Ectodermal cell (in vitro differentiated cells): Measurements from ENCODE around the gene ECT2.

Experiments used
- H3K27ac ChIP-seq: 2 replicates; pipeline ENCODE4 v1.7.0; 2013; ENCODE audit warnings: mild to moderate bottlenecking, low read depth, low read length; ENCODE audit not compliant: insufficient read depth, poor library complexity, severe bottlenecking
- H3K27me3 ChIP-seq: 2 replicates; pipeline ENCODE4 v1.7.0; 2013; ENCODE audit warnings: mild to moderate bottlenecking, low read length; ENCODE audit not compliant: insufficient read depth, control insufficient read depth, poor library complexity, severe bottlenecking
- H3K36me3 ChIP-seq: one replicate; pipeline ENCODE4 v1.7.0; 2013; ENCODE audit warnings: low read length; ENCODE audit not compliant: control insufficient read depth, insufficient read depth
- H3K4me1 ChIP-seq: one replicate; pipeline ENCODE4 v1.7.0; 2013; ENCODE audit warnings: low read length; ENCODE audit not compliant: control insufficient read depth, insufficient read depth
- H3K4me3 ChIP-seq: 2 replicates; pipeline ENCODE4 v1.7.0; 2013; ENCODE audit warnings: low read depth, low read length, control low read depth; ENCODE audit not compliant: insufficient read depth
- H3K9me3 ChIP-seq: 2 replicates; pipeline ENCODE4 v1.7.0; 2013; ENCODE audit warnings: mild to moderate bottlenecking, low read length, moderate library complexity; ENCODE audit not compliant: control insufficient read depth
- WGBS, 2 experiments: methylation state at CpG; one replicate each; pipeline ENCODE4 v1.1.7; 2013; ENCODE audit warnings: missing lambda C conversion rate in 2 of 2; 5-methylcytosine and 5-hydroxymethylcytosine counted together

Gene ECT2

DNA sequence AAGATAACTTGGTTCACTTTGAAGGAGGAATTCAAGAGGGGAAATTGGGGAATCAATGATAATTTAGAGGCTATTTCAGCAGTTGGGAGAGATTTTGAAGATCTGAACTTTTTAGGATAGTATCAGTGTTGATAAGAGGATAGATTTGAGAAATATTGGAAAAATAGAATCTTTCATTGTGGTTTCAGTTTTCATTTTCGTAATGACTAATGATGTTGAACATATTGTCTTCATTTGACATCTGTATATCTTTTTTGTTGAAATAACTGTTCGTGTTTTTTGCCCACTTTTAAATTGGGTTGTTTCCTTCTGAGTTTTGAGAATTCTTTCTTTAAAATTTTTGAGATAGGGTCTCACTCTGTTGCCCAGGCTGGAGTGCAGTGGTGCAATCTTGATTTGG lies 21.1 kb downstream of the ECT2 start:
- H3K27me3 ChIP-seq: no peaks in the 10 kb centered on the region
- no peak overlapping the region for H3K27ac ChIP-seq
- H3K4me1 ChIP-seq: no peaks in the 10 kb centered on the region
- H3K4me3 ChIP-seq: no peak overlapping the region
- WGBS, 2 experiments: 97 to 100% methylated on average over 2 of the region's 2 CpGs
- no peaks in the 10 kb centered on the region for H3K9me3 ChIP-seq
- H3K36me3 ChIP-seq: peaks cover 48% of the 10 kb centered on the region

DNA sequence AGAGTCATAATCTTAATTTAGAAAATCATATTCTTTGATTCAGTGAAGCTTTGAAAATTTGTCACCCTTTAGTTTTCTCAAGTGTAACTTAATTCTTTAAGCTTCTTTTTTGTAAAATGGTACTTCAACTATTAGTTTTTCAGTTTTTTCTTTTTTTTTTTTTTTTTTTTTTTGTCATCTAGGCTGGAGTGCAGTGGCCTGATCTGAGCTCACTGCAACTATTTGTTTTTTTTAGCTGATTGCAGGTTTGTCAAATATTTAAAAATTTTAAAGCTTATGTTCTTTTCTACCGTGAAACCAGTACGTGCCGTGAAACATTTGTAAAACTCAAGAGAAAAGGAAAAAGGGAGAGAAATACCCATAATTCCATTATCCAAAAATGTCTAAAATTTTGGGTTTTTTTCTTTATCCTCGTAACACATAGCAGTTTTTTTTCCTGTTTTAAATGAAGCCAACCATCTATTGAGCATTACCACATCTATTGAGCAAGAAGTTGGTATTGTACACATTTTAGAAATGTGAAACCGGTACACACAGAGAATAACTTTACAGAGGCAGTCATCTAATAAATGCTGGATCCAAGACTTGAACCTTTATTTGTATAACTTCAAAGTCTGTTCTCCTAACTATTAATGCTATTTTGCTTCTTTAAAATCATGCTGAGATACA lies 25.7 kb downstream of the ECT2 start:
- Histone ChIP-seq H3K27me3 (no peaks in the 10 kb centered on the region), H3K27ac (no peak overlapping the region), H3K4me1 (no peaks in the 10 kb centered on the region), H3K9me3 (no peaks in the 10 kb centered on the region), H3K36me3 (peaks cover 34% of the 10 kb centered on the region), H3K4me3 (no peak overlapping the region)
- 65 to 93% methylated on average over 3 to 5 of the region's 5 CpGs for WGBS, 2 experiments

DNA sequence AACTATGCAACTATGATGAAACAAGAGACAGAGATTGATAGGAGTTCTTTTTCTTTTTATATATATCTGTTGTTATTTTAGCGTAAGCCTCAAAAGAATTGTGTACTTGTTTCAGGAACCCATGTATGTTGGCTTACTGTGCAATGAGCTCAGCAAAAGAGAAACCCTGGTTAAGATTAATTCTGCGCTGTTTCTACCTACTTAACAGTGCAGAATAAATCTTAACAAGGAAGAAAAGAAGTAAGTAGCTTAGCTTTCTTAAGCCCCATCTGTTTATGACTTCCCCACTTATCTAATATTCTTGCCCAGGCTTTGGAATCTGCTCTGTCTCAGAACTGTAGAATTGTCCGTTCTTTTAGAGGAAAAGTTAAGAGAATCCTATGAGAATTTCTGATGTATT lies 27.4 kb downstream of the ECT2 start:
- H3K27me3 ChIP-seq: no peaks in the 10 kb centered on the region
- H3K9me3 ChIP-seq: no peaks in the 10 kb centered on the region
- no peaks in the 10 kb centered on the region for H3K4me1 ChIP-seq
- no peak overlapping the region for H3K4me3 ChIP-seq
- peaks cover 23% of the 10 kb centered on the region for H3K36me3 ChIP-seq
- no peak overlapping the region for H3K27ac ChIP-seq
- WGBS, 2 experiments: 98 to 100% methylated on average over 3 of the region's 3 CpGs

DNA sequence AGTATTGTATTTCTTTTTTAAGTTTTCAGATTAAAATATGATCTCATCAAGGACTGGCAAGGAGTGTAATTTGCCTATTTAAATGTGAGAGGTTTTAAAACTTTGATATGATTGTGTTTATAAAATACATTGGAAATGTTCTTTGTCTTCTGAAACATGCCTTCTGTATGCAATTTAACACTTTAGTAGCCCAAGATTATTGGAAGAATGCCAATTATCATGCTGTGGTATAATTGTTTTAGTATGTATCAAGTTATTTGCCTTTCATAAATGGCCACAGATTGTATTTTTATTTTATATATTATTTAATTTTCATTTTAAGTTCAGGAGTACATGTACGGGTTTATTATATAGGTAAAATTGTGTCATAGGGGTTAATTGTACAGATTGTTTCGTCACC lies 31.7 kb downstream of the ECT2 start:
- no peaks in the 10 kb centered on the region for H3K27me3 ChIP-seq
- H3K4me3 ChIP-seq: no peak overlapping the region
- H3K27ac ChIP-seq: no peak overlapping the region
- no peaks in the 10 kb centered on the region for H3K9me3 ChIP-seq
- H3K4me1 ChIP-seq: no peaks in the 10 kb centered on the region
- WGBS, 2 experiments: 96% methylated on average over 2 of the region's 2 CpGs; no CpG with 5 or more reads in 1 of the 2 experiments
- peaks cover 13% of the 10 kb centered on the region for H3K36me3 ChIP-seq

DNA sequence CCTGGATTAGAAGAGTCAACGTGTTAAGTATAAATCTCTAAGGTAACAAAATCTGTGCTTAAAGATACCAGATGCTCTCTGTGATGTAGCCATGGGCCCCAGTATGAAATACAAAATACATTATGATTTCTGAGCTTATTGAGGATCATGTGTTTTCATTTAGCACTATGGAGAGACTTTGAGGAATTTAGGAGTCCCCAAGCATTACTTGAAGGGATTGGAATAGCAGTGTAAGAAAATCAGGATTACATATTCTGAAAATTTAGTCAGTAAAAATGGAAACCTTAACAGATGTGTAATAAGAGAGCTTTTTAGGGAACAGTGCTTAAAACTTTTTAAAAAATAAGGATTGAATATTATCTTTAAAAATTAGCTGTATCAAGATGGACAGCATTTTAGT lies 35.5 kb downstream of the ECT2 start:
- Histone ChIP-seq H3K4me3 (no peak overlapping the region), H3K27me3 (no peaks in the 10 kb centered on the region), H3K36me3 (peaks cover 22% of the 10 kb centered on the region), H3K4me1 (no peaks in the 10 kb centered on the region), H3K9me3 (no peaks in the 10 kb centered on the region), H3K27ac (no peak overlapping the region)
- 95 to 100% methylated on average over 1 of the region's 1 CpG for WGBS, 2 experiments

DNA sequence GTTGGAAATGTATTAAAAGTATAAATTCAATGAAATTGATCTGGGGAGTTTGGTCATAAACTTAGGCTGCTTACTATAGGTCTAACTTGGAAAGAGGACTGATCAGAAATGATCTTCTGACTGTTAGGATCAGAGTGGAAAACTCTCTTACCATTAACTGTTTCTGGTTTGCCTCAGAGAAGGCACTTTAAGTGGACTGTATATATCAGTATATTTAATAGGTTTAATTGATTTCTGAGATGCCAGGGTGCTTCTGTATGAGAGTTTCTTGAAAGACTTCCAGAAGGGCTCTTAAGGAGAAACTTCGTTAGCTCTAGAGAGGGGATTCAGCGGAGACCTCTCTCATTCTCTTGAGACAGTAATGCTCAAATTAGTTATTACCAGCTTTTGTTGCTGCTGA lies 36.5 kb downstream of the ECT2 start:
- H3K9me3 ChIP-seq: no peaks in the 10 kb centered on the region
- H3K27me3 ChIP-seq: no peaks in the 10 kb centered on the region
- H3K27ac ChIP-seq: no peak overlapping the region
- H3K4me1 ChIP-seq: no peaks in the 10 kb centered on the region
- no peak overlapping the region for H3K4me3 ChIP-seq
- H3K36me3 ChIP-seq: peaks cover 28% of the 10 kb centered on the region
- WGBS, 2 experiments: 95 to 96% methylated on average over 2 of the region's 2 CpGs

DNA sequence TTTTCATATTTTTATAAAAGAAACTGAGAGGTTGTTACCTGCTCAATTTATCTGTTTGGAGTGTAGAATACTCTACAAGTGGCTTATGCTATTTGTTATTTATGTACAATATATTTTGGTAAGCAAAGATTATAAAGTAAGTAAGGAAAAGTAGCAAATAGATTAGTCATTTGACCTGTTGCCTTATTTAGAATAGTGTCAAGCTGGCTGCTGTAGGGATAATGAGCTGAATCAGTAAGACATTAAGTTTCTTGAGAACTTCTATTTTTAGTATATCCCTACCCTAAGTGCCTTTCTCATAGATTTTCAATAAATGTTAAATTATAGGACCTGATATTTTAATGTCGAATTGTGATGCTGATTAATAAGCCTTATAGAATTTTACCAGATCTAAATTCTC lies 37.2 kb downstream of the ECT2 start:
- Histone ChIP-seq H3K27ac (no peak overlapping the region), H3K36me3 (peaks cover 28% of the 10 kb centered on the region), H3K4me1 (no peaks in the 10 kb centered on the region), H3K27me3 (no peaks in the 10 kb centered on the region), H3K9me3 (no peaks in the 10 kb centered on the region), H3K4me3 (no peak overlapping the region)
- 100% methylated on average over 1 of the region's 1 CpG; no CpG with 5 or more reads in 1 of the 2 experiments for WGBS, 2 experiments

DNA sequence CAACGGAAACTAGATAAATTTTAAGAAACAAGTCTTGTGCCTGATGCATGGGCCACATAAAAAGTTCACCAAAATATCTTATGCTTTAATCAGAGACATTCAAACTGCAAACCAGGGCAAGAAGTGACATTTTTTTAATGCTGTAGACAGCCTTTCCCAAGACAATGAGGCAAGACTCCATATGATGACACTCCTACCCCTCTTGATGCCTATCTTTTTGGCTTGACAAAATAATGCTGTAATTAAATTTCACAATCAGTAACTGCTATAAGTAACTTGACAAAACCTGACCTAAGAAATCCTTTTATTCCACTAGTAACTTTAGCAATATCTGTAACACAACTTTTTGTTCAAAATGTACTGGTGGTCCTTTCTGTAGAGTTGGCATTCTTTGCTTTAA lies 48.7 kb downstream of the ECT2 start:
- Histone ChIP-seq H3K36me3 (peaks cover 4% of the 10 kb centered on the region), H3K27ac (no peak overlapping the region), H3K4me1 (no peaks in the 10 kb centered on the region), H3K9me3 (no peaks in the 10 kb centered on the region), H3K27me3 (no peaks in the 10 kb centered on the region), H3K4me3 (no peak overlapping the region)
- WGBS, 2 experiments: 96% methylated on average over 1 of the region's 1 CpG

DNA sequence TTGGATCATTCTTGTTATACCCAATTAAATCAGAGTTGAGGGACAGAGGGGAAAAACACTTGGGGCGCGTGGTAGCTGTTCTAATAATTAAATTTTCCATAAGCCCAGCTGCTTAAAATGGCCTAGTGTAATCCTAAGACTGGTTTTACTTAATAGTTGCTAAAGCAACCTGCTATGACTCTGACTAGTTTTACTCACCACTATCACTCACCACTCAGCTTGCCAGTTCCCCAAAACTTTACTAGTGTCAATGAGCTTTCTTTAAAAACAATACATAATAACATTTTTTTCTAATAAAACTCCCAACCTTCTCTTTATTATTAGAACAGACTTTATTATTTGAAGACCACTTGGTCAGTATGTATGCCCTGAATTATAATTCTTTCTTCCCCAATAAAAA lies 49.6 kb downstream of the ECT2 start:
- H3K27me3 ChIP-seq: no peaks in the 10 kb centered on the region
- no peaks in the 10 kb centered on the region for H3K4me1 ChIP-seq
- no peak overlapping the region for H3K27ac ChIP-seq
- no peaks in the 10 kb centered on the region for H3K9me3 ChIP-seq
- peaks cover 4% of the 10 kb centered on the region for H3K36me3 ChIP-seq
- WGBS, 2 experiments: 95 to 100% methylated on average over 2 of the region's 2 CpGs
- H3K4me3 ChIP-seq: no peak overlapping the region

DNA sequence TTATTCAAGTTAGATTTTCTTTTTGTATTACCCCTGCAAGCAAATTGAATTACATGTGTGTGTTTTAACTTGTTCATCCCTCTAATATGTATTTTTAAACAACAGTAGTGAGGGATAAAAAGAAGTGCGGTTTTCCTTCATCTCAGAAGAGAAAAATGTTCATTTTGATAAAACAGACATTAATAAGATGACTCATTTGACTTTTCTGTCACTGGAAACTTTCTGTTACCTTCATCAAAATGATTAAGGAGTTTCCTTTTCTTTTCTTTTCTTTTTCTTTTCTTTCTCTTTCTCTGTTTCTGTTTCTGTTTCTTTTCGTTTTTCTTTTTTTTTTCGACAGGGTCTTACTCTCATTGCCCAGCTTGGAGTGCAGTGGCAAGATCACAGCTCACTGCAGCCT lies 53.0 kb downstream of the ECT2 start:
- peaks cover 18% of the 10 kb centered on the region for H3K36me3 ChIP-seq
- H3K4me1 ChIP-seq: no peaks in the 10 kb centered on the region
- WGBS, 2 experiments: 93 to 94% methylated on average over 2 to 3 of the region's 3 CpGs

DNA sequence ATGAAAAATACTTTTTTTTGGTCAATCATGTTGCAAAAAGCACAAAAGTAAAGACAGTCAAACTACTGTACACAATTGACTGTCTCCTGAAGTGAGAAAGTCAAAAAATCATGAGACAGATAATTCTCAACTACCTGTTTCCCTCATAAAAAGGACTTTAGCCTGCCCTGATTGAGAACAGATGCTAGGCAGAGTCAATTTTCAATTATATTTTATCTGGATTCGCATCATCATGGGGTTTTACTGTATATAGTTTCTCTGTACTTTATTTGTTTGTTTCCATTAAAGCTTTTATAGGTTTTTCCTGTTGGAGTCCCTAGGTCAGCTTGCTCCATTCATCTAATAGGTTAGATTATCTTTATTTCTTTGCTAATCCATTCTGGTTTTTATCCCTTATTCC lies 53.8 kb downstream of the ECT2 start:
- Histone ChIP-seq H3K4me1 (no peaks in the 10 kb centered on the region), H3K36me3 (peaks cover 19% of the 10 kb centered on the region), H3K27me3 (no peaks in the 10 kb centered on the region), H3K4me3 (no peak overlapping the region), H3K27ac (no peak overlapping the region), H3K9me3 (no peaks in the 10 kb centered on the region)
- 100% methylated on average over 1 of the region's 1 CpG; no CpG with 5 or more reads in 1 of the 2 experiments for WGBS, 2 experiments

More for the DNA sequence above, 53.0 kb downstream of the ECT2 start:
- Histone ChIP-seq H3K27ac (no peak overlapping the region), H3K9me3 (no peaks in the 10 kb centered on the region), H3K27me3 (no peaks in the 10 kb centered on the region), H3K4me3 (no peak overlapping the region)
